ENCODE measurements around the gene RNH1. TPM values are rescaled to one million over a fixed set of nuclear protein-coding genes. Genes with fewer than 3 reads are reported as not detected.

RNH1 gene
- total and polyA plus RNA-seq, 2 of the 8 experiments (the other 6 are each of a cell fraction or from before 2014, with no cell fraction given), result 48.7 to 49.8 TPM

DNA sequence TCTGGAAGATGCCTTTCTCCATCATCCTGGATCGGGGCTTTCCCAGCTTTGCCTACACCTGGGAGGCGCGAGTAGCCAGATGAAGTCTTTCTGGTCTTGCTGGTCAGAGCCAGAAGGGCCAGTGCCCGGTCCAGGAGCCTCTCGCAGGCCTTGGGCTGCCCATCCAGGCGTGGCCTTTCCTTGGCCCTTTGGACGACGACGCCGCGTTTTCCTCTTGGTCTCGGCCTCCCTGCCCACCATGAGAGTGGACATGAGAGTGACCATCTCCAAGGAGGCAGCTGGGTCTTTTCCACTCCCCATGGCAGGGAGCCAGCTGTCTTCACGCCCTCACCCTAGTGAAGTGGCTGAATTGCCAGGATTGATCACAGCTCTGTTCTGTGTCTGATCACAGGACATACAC, 53.5 kb downstream of the RNH1 start:
- Histone ChIP-seq H3K9ac (replicated peaks in 1 of 4; ENCODE audit: extremely low read depth in 1 of 4, low read depth in 3 of 4, low read length in 3 of 4) (no peak overlapping the region), H2BK20ac (ENCODE audit: low read length) (no peak overlapping the region), H3K4me3 (ENCODE audit: extremely low read depth in 1 of 4, insufficient read depth in 2 of 4, low read depth in 3 of 4, low read length in 4 of 4) (no peak overlapping the region), H3K23ac (ENCODE audit: insufficient read length) (no peak overlapping the region), H2AFZ (ENCODE audit: low read length) (no peak overlapping the region), H3K36me3 (ENCODE audit: control insufficient read depth in 2 of 4, insufficient read depth in 4 of 4, low read length in 3 of 4) (peaks cover 2 to 11% (median 3%) of the 10 kb centered on the region in 4 experiments; a peak in 3 of 8 replicates), H2BK12ac (ENCODE audit: low read depth, low read length) (no peak overlapping the region), H3K23me2 (ENCODE audit: low read depth, low read length) (no peaks in the 10 kb centered on the region; the same call in 1 of the 2 replicates), H3K4me1 (replicated peaks in 1 of 4; ENCODE audit: control insufficient read depth in 3 of 4, insufficient read depth in 4 of 4, low read length in 3 of 4) (peaks cover 3 to 24% (median 8%) of the 10 kb centered on the region in 4 experiments), H3K9me3 (ENCODE audit: insufficient read depth in 2 of 2, low read depth in 1 of 2, low read length in 1 of 2) (no peaks in the 10 kb centered on the region), H4K8ac (ENCODE audit: extremely low read depth, insufficient read depth, low read length) (no peak overlapping the region), H3K79me2 (ENCODE audit: control insufficient read depth in 1 of 2, insufficient read depth in 2 of 2, low read length in 2 of 2) (peaks cover 19 to 70% of the 10 kb centered on the region in 2 experiments), H4K5ac (ENCODE audit: insufficient read length, low read depth, low read length) (no peak overlapping the region), H3K56ac (replicated peaks; ENCODE audit: insufficient read length, low read depth, low read length) (no peak overlapping the region), H3K79me1 (ENCODE audit: low read depth, low read length) (peaks cover 18% of the 10 kb centered on the region; the same call in 1 of the 2 replicates), H3K4ac (replicated peaks; ENCODE audit: insufficient read length, low read depth, low read length) (no peak overlapping the region), H3K14ac (ENCODE audit: insufficient read length) (no peak overlapping the region), H4K20me1 (replicated peaks in 1 of 2; ENCODE audit: control insufficient read depth in 1 of 2, insufficient read depth in 2 of 2, low read length in 2 of 2) (peaks cover 15 to 23% of the 10 kb centered on the region in 2 experiments), H2BK15ac (ENCODE audit: low read length) (no peak overlapping the region), H2BK5ac (ENCODE audit: low read depth, low read length) (no peak overlapping the region; the same call in 1 of the 2 replicates), H3K27ac (ENCODE audit: low read depth, low read length) (no peak overlapping the region), H4K91ac (replicated peaks; ENCODE audit: insufficient read length, low read length) (no peak overlapping the region), H2AK5ac (ENCODE audit: low read depth, low read length) (no peak overlapping the region), H3K4me2 (ENCODE audit: insufficient read depth in 1 of 2, low read depth in 2 of 2, low read length in 2 of 2) (no peak overlapping the region), H2BK120ac (replicated peaks; ENCODE audit: low read depth, low read length) (no peak overlapping the region), H3K27me3 (replicated peaks in 1 of 4; ENCODE audit: control insufficient read depth in 3 of 4, extremely low read depth in 1 of 4, insufficient read depth in 3 of 4, low read length in 3 of 4) (no peaks in the 10 kb centered on the region), H3K18ac (ENCODE audit: extremely low read depth, low read length) (no peak overlapping the region)
- ChIA-PET CTCF (ENCODE audit: partially characterized antibody) (interaction anchor here (0.7 to 1.2 kb wide), 3 partner anchors 64 to 89 kb away, joined by 3 to 5 read pairs (median 3); no protein-coding TSS in a partner anchor), POLR2A (ENCODE audit: partially characterized antibody) (interaction anchor here (0.6 to 1.5 kb wide), 5 partner anchors 10 to 74 kb away, joined by 3 to 4 read pairs (median 3); no protein-coding TSS in a partner anchor)
- 95% methylated on average over 13 of the region's 13 CpGs; no CpG with 5 or more reads in 1 of the 2 experiments for WGBS, 2 experiments (ENCODE audit: extremely low coverage in 1 of 2, insufficient coverage in 1 of 2, insufficient read length in 1 of 2, insufficient replicate concordance in 2 of 2, low coverage in 1 of 2, low lambda C conversion rate in 2 of 2, missing lambda C conversion rate in 1 of 2)
- DNase-seq (ENCODE audit: low read depth in 1 of 2, low spot score in 2 of 2), result no peak
- TF ChIP-seq EGR1 (IDR thresholded peaks at IDR 0.05; ENCODE audit: borderline replicate concordance, low read depth, low read length) (no peak), EZH2 (IDR thresholded peaks at IDR 0.05; ENCODE audit: low read depth, low read length, severe bottlenecking) (no peak), JUN (IDR thresholded peaks at IDR 0.05; ENCODE audit: low read depth, low read length) (no peak), RNF2 (IDR thresholded peaks at IDR 0.05; ENCODE audit: borderline replicate concordance, low read depth, low read length, missing control alignments, poor library complexity, severe bottlenecking) (no peak), MAFK (IDR thresholded peaks at IDR 0.05; ENCODE audit: low read depth, low read length) (no peak), CTBP2 (IDR thresholded peaks at IDR 0.05; ENCODE audit: borderline replicate concordance, insufficient read depth, insufficient read length, low read length) (no peak), TCF12 (IDR thresholded peaks at IDR 0.05; ENCODE audit: low read depth, low read length) (no peak), KDM1A (IDR thresholded peaks at IDR 0.05; ENCODE audit: borderline replicate concordance, low read length) (no peak)
- TF ChIP-seq, protein P1, sequence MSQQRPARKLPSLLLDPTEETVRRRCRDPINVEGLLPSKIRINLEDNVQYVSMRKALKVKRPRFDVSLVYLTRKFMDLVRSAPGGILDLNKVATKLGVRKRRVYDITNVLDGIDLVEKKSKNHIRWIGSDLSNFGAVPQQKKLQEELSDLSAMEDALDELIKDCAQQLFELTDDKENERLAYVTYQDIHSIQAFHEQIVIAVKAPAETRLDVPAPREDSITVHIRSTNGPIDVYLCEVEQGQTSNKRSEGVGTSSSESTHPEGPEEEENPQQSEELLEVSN (IDR thresholded peaks at IDR 0.05), result no peak
- no peak for FAIRE-seq

Measured in H1 (cell line).